ENCODE data around the gene AIP. TPM values are rescaled to one million over a fixed set of nuclear protein-coding genes. Genes with fewer than 3 reads are reported as not detected.

Gene AIP
- total and polyA plus RNA-seq, 2 donors from 2014 or later: 61.5 to 135 TPM

DNA sequence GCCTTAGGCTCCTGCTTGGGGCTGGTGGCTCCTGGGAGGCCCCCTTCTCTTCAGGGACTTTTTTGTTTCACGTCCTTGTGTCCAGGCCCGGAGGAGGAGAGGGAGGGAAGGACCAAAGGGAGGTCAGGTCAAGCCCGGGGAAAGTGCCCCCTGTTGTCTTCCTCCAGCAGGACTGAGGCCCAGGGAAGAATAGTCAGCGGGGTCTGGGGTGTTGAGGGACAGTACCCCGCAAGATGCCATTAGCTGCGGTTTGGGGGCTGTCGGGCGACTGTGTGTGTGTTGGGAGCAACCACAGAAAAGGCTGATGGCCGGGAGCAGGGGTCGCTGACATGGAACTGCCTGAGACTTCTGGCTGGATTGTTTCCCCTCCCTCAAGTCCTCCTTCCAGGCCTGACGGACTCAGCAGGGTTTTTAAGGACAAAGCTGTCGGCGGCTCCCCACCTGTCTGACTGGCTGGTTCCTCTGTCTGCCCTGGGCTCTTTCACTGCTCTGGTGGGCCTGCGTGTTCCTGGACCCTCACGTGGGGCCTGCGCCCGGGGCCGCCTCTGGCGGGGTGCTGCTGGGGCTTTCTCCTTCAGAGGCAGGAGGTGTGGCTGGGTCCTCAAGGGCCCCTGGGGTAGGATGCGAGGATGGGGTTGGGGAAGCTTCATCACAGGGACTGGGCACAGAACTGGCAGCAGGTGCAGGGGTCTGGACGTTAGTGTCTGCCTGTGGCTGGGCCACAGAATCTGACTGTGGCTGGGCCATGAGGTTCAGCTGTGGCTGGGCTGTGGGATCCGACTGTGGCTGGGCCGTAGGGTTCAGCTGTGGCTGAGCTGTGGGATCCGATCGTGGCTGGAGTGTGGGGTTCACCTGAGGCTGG lies 31.8 kb upstream of the AIP start:
- FAIRE-seq: no peak
- H3K4me3 ChIP-seq (ENCODE audit: low read length in 3 of 3): no peak overlapping the region
- no peaks in the 10 kb centered on the region for H3K27me3 ChIP-seq (ENCODE audit: control insufficient read depth, insufficient read depth, low read length)
- peak in 1 of 5 donors; percentile 68 for DNase-seq
- no peak for TF ChIP-seq CTCF (IDR thresholded peaks at IDR 0.05; ENCODE audit: borderline replicate concordance, extremely low read depth, insufficient read depth)
- intact Hi-C loops (cut with DNase I): no loop called here
- H3K9ac ChIP-seq (ENCODE audit: low read length in 3 of 3): no peak overlapping the region
- no peaks in the 10 kb centered on the region for H3K36me3 ChIP-seq (ENCODE audit: control insufficient read depth in 2 of 3, insufficient read depth in 3 of 3, low read length in 3 of 3)
- H3K9me3 ChIP-seq (ENCODE audit: control insufficient read depth in 2 of 3, insufficient read depth in 1 of 3, low read length in 3 of 3): no peaks in the 10 kb centered on the region
- no peak overlapping the region for H3K27ac ChIP-seq (ENCODE audit: low read depth in 2 of 2, low read length in 2 of 2)
- H3K4me1 ChIP-seq (ENCODE audit: control insufficient read depth in 2 of 3, insufficient read depth in 2 of 3, low read depth in 1 of 3, low read length in 3 of 3): peaks cover 0 to 3% (median 2%) of the 10 kb centered on the region in 3 donors

- DNase-seq: peak in 1 of 5 donors; percentile 63
- Histone ChIP-seq H3K4me3 (ENCODE audit: low read length in 3 of 3) (no peak overlapping the region), H3K36me3 (ENCODE audit: control insufficient read depth in 2 of 3, insufficient read depth in 3 of 3, low read length in 3 of 3) (no peaks in the 10 kb centered on the region), H3K27me3 (ENCODE audit: control insufficient read depth, insufficient read depth, low read length) (no peaks in the 10 kb centered on the region), H3K9ac (ENCODE audit: low read length in 3 of 3) (no peak overlapping the region), H3K4me1 (ENCODE audit: control insufficient read depth in 2 of 3, insufficient read depth in 2 of 3, low read depth in 1 of 3, low read length in 3 of 3) (peaks cover 0 to 3% (median 2%) of the 10 kb centered on the region in 3 donors), H3K9me3 (ENCODE audit: control insufficient read depth in 2 of 3, insufficient read depth in 1 of 3, low read length in 3 of 3) (no peaks in the 10 kb centered on the region), H3K27ac (ENCODE audit: low read depth in 2 of 2, low read length in 2 of 2) (no peak overlapping the region)
- no peak for TF ChIP-seq CTCF (IDR thresholded peaks at IDR 0.05; ENCODE audit: borderline replicate concordance, extremely low read depth, insufficient read depth)
- FAIRE-seq: no peak
- intact Hi-C loops (cut with DNase I): no loop called here
Measured at GRCh38 chr11:67451658-67451976, 31.2 kb upstream of the AIP start.

DNA sequence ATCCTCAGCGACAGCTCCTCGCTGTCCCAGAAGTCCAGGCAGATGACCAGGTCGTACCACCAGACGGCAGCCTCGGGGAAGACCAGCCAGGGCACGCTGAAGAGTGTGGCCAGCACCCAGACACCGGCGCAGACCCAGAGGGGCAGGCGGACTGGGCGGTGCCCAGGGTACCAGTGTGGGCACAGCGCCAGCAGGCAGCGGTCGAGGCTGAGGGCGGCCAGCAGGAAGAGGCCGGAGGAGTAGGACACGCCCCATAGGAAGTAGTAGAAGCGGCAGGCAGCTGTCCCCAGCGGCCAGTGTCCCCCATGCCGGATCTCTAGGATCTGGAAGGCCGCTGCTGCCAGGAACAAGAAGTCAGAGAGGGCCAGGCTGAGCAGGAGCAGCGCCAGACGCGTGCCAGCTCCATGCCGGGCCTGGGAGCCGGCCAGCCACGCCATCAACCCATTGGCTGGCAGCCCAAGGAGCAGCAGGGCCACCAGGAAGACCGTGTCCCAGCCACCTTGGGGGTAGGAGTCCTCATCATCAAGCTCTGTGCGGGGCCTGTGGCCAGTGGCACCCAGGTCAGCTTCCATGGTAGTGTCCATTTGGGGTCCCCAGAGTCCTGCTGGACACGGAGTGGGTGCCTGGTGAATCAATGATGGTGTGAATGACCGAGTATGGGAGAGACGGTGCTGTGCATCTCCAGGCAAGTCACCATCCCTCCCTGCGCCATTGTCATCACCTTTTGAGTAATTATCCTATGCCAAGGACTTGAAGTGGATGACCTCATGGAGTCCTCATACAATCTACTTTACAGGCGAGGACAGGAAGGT lies 30.5 kb upstream of the AIP start, which contains the start of gene GPR152:
Gene GPR152, minus strand, starts transcription at position 589 of the 812 bp plus-strand sequence. Its CDS starts 5 bp downstream, at position 584.
- Histone ChIP-seq H3K9ac (ENCODE audit: low read length in 3 of 3) (no peak within 1 kb of the TSS), H3K27me3 (ENCODE audit: control insufficient read depth, insufficient read depth, low read length) (no peaks in the 10 kb centered on the region), H3K4me3 (ENCODE audit: low read length in 3 of 3) (no peak within 1 kb of the TSS), H3K27ac (ENCODE audit: low read depth in 2 of 2, low read length in 2 of 2) (no peak within 1 kb of the TSS), H3K4me1 (ENCODE audit: control insufficient read depth in 2 of 3, insufficient read depth in 2 of 3, low read depth in 1 of 3, low read length in 3 of 3) (peaks cover 0 to 3% (median 2%) of the 10 kb centered on the region in 3 donors), H3K9me3 (ENCODE audit: control insufficient read depth in 2 of 3, insufficient read depth in 1 of 3, low read length in 3 of 3) (no peaks in the 10 kb centered on the region), H3K36me3 (ENCODE audit: control insufficient read depth in 2 of 3, insufficient read depth in 3 of 3, low read length in 3 of 3) (no peaks in the 10 kb centered on the region)
- TF ChIP-seq CTCF (IDR thresholded peaks at IDR 0.05; ENCODE audit: borderline replicate concordance, extremely low read depth, insufficient read depth): no peak
- no peak for FAIRE-seq
- peak in 1 of 5 donors; percentile 78 for DNase-seq
- intact Hi-C loops (cut with DNase I): no loop called here

All from kidney (tissue), 14 donors.